GM19351 (cell line): ENCODE measurements around the gene TRAPPC2L.

Experiments
- ATAC-seq: cut with Tn5 transposase; IDR thresholded peaks from one replicate; pipeline ENCODE4 v1.9.1; 2021; ENCODE audit warnings: mild to moderate bottlenecking, moderate library complexity; ENCODE audit not compliant: unreplicated experiment

Gene TRAPPC2L, protein sequence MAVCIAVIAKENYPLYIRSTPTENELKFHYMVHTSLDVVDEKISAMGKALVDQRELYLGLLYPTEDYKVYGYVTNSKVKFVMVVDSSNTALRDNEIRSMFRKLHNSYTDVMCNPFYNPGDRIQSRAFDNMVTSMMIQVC

GRCh38 chr16:88856828-88857727, at the start of gene TRAPPC2L, which contains the start of gene GALNS:
TSS of gene TRAPPC2L (plus strand) at chr16:88857127. CDS start at chr16:88857151, 24 bp downstream.
TSS of gene GALNS (minus strand) at chr16:88856947. CDS start at chr16:88856877, 70 bp downstream.
- ATAC-seq, result peak; percentile 76

DNA sequence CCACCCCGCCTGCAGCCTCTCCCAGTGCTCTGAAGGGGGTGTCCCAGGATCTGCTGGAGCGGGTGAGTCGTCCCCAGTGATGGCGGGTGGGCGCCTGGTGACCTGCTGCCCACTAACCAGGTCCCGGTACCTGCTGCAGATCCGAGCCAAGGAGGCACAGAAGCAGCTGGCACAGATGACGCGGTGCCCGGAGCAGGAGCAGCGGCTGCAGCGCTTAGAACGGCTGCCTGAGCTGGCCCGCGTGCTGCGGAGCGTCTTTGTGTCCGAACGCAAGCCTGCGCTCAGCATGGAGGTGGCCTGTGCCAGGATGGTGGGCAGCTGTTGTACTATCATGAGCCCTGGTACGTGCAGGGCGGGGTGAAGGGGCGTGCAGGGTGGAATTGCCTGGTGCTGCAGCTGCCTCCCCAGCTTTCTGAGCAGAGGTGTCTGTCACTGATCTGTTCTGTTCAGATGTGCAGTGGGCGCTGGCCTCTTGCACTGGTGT, 49.7 kb upstream of the TRAPPC2L start:
- no peak for ATAC-seq

GRCh38 chr16:88807626-88808453, 49.1 kb upstream of the TRAPPC2L start:
- ATAC-seq, result no peak

GRCh38 chr16:88809068-88809675, 47.8 kb upstream of the TRAPPC2L start:
- ATAC-seq, result no peak

GRCh38 chr16:88809676-88810165, 47.2 kb upstream of the TRAPPC2L start:
- no peak for ATAC-seq

- ATAC-seq, result no peak
These were observed 46.6 kb upstream of the TRAPPC2L start for GRCh38 chr16:88810166-88810911.

DNA sequence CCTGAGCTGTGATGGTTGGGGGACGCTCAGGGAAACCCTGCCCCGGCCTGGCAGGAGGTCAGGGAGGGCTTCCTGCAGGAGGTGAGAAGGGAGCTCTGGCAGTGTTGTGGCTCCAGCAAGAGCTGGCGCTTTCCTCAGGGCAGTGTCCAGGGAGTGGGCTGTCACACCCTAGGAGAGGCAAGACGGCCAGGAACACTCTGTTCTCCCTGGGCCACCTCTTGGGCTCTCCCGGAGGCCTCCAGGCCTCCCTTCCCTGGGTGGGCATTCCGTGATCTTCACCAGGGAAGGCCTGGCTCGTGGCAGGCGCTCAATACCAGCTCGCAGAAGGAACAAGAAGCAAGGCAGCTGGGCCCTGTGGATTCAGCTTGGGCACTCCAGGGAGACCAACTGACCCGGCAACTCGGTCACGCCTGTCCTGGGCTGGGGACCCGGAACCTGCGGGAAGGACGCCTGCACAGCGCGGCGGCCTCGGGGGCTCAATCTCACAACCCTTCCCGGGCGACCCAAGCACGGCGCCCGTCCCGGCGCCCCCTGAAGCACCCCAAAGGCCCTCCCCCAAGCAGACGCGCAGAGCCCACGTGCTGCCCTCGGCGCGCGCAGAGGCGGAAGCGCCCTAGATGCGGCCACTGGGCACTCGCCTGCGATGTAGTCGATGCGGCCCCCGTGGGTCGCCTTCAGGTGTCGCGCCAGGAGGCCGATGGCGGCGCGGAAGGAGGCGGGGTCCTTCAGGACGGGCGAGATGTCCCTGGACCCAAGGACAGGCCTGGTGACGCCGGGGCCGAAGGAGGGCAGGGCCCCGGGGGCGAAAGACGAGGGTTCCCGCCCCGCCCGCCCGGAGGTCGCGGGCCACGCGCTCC, 45.8 kb upstream of the TRAPPC2L start:
- peak; percentile 47 for ATAC-seq

GRCh38 chr16:88811769-88812512, 45.0 kb upstream of the TRAPPC2L start, which contains the start of gene APRT:
TSS of gene APRT (minus strand) at chr16:88811928. CDS start at chr16:88811899, 29 bp downstream.
- ATAC-seq, result peak; percentile 67

DNA sequence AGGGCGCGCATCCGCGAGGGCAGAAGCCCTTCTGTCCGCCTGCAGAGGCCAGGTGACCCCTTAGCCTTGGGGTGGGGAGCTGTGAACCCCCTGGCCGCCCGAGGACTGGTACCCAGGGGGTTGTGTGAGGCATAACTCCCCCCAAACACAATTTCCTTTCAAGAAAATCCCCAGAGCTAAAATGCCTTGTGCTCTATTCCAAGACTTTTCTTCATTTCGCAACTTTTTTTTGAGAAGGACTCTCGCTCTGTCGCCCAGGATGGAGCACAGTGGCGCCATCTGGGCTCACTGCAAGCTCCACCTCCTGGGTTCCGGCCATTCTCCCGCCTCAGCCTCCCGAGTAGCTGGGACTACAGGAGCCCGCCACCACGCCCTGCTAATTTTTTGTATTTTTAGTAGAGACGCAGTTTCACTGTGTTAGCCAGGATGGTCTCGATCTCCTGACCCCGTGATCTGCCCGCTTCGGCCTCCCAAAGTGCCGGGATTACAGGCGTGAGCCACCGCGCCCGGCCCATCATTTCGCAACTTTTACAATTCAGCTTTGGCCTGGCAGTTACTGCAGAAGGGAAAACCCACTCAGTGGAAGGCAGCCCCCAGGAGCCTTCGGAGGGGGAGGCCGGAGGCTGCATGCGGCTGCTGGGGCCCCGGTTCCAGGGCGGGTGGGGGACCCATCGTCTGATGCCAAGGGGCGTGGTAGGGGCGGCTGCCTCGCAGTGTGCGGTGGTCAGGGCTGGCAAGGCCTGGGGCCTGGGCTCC, 44.2 kb upstream of the TRAPPC2L start:
- no peak for ATAC-seq

- no peak for ATAC-seq
These were observed 43.4 kb upstream of the TRAPPC2L start for GRCh38 chr16:88813269-88814143.

DNA sequence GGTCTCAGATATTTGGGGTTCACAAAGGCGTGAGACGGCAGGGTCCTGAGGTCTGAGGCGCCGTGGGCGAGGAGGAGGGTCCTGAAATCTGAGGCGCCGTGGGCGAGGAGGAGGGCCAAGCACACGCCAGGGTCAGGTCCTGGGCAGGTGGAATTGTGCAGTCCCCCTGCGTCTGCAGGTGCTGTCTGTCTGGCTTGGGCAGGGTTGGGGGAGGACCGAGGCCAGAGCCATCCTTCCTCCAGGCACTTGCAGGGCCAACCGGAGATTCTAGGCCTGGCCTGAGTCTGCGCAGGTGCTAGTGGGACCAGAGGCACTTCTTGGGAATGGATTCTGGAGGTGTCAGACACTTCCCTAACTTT, 42.8 kb upstream of the TRAPPC2L start:
- ATAC-seq, result no peak

- ATAC-seq, result no peak
These were observed 41.7 kb upstream of the TRAPPC2L start for GRCh38 chr16:88815227-88815626.

DNA sequence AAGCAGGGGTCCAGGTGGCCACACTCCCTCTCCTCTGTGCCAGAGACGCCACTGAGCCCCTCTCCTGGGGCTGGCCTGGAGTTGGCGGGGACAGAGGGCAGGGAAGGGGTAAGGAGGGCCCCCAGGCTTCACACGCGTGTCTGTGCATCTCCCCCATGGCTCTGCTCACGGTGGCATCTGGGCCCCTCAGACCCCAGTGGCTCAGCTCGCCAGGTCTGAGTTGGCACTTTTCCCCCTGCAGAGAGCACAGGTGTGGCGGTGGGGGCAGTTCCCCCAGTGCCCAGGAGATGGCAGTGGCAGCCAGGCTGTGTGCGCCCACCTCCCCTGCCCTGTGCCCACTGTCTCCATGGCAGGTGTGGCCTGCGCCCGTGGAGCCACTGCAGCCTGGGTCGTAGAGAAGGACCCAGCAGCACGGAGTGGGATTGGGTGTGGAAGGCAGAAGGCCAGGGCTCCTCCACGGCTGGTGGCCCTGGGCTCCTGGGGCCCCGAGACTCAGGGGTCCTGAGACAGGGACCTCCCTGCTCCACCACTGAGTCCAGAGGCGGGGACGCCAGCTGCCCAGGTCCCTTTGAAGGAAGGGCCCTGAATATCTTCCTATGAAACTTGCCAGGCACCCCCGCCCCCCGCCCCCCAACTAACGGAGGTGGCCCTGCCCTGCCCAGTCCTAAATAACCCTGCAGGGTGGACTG, 40.9 kb upstream of the TRAPPC2L start:
- no peak for ATAC-seq

GRCh38 chr16:88816736-88817535, 40.0 kb upstream of the TRAPPC2L start:
- no peak for ATAC-seq
